Natural killer cell (primary cell): Measurements from ENCODE around the gene AEBP1. TPM values are rescaled to one million over a fixed set of nuclear protein-coding genes. Genes with fewer than 3 reads are reported as not detected.

Experiments
- ATAC-seq, 3 donors: fragments of 150-1000 bp in 2 of 3; fragments of 200-7000 bp in 1 of 3; cut with Tn5 transposase; 1 replicate in 1 of 3; 2 replicates in 2 of 3; pipeline ENCODE4 v1.10.0; 2021; ENCODE audit warnings: mild to moderate bottlenecking in 2 of 3, moderate library complexity in 2 of 3
- DNase-seq, 2 donors: peaks; one replicate each; pipeline versions ENCODE4 v3.0.0 to v3.0.0-alpha.2; 2013 to 2021; ENCODE audit warnings: mixed read lengths in 1 of 2
- H3K27ac ChIP-seq: one replicate; pipeline ENCODE4 v1.5.1; 2013; ENCODE audit warnings: mild to moderate bottlenecking, low read length
- H3K27me3 ChIP-seq: one replicate; pipeline ENCODE4 v1.6.1; 2013; ENCODE audit warnings: low read length; ENCODE audit not compliant: control insufficient read depth, insufficient read depth
- H3K36me3 ChIP-seq: one replicate; pipeline ENCODE4 v1.6.1; 2013; ENCODE audit warnings: low read length; ENCODE audit not compliant: control insufficient read depth, insufficient read depth
- H3K4me1 ChIP-seq: one replicate; pipeline ENCODE4 v1.6.1; 2013; ENCODE audit warnings: low read length; ENCODE audit not compliant: control insufficient read depth, insufficient read depth
- H3K4me3 ChIP-seq: one replicate; pipeline ENCODE4 v1.5.1; 2013; ENCODE audit warnings: low read length
- H3K9me3 ChIP-seq: one replicate; pipeline ENCODE4 v1.6.1; 2013; ENCODE audit warnings: low read length; ENCODE audit not compliant: control insufficient read depth, insufficient read depth
- H3K27ac Mint-ChIP-seq, 2 donors: one replicate each; pipeline ENCODE4 v1.8.0; 2022; ENCODE audit warnings: mild to moderate bottlenecking in 2 of 2, mixed read lengths in 2 of 2, moderate library complexity in 1 of 2
- H3K27me3 Mint-ChIP-seq, 2 donors: one replicate each; pipeline ENCODE4 v1.8.0; 2022; ENCODE audit warnings: low read depth in 2 of 2, mixed read lengths in 2 of 2
- H3K36me3 Mint-ChIP-seq: one replicate; pipeline ENCODE4 v1.8.0; 2022; ENCODE audit warnings: mixed read lengths
- H3K4me1 Mint-ChIP-seq, 2 donors: one replicate each; pipeline ENCODE4 v1.8.0; 2022; ENCODE audit warnings: mixed read lengths in 2 of 2
- H3K4me3 Mint-ChIP-seq: one replicate; pipeline ENCODE4 v1.8.0; 2022; ENCODE audit warnings: mild to moderate bottlenecking, moderate library complexity, mixed read lengths
- H3K9me3 Mint-ChIP-seq, 2 donors: one replicate each; pipeline ENCODE4 v1.8.0; 2022; ENCODE audit warnings: mixed read lengths in 2 of 2
- WGBS: methylation state at CpG from one replicate; pipeline ENCODE4 v1.1.7; 2013; ENCODE audit warnings: missing lambda C conversion rate; ENCODE audit not compliant: insufficient coverage; 5-methylcytosine and 5-hydroxymethylcytosine counted together
- intact Hi-C: fragments of 100-400 bp; cut with micrococcal nuclease; formaldehyde crosslinking; loops from one replicate; pipeline ENCODE4 v1.14.2; 2022
- total RNA-seq, 4 donors: library from RNA; stranded (reverse); fragments of 120-200 nt in 1 of 4; gene quantifications; one replicate each; pipeline versions ENCODE4 v1.2.3 to v1.2.4, GENCODE V29; 2013 to 2022
- TF ChIP-seq, protein P1 (sequence below): fragments of 200-600 bp; IDR thresholded peaks from one replicate; pipeline ENCODE4 v1.8.0; 2022; ENCODE audit warnings: antibody characterized with exemption

AEBP1 gene
- total RNA-seq, 3 donors from 2014 or later (not counting 1 experiment from before 2014, with no cell fraction given), result 3.3 to 9.0 (median 6.4) TPM

DNA sequence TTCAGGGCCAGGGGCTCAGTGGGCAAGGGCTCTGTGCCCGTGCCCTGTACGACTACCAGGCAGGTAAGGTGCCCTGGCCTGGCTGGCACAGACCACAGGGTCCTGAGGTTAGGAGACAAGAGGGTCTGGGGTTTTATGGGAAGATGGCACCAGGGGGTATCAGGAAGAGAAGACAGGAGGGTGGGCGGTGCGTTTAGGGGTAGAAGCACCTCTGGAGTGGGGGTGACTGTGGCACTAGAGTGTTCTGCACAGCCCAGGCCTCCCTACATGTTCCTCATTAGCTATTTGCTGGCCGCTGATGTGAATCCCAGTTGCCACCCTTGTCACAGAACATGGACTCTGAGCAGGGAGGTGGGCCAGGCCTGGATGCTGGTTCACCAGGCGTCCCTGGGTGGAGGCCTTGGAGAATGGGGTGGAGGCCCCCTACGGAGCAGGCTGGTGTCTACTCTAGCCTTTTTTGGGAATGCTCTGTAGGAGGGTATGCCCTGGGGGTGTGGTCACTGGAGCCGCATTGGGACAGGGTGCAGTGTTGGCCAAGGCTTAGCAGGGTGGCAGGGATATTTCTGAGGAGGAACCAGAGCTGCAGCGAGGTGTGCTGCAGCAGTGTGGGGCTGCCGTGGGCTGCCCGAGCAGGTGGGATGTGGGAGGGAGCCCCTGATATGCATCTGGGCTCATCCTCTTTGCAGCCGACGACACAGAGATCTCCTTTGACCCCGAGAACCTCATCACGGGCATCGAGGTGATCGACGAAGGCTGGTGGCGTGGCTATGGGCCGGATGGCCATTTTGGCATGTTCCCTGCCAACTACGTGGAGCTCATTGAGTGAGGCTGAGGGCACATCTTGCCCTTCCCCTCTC is 43.8 kb upstream of the AEBP1 start:
- WGBS, result 94% methylated on average over 21 of the region's 21 CpGs
- no peaks in the 10 kb centered on the region for H3K9me3 Mint-ChIP-seq
- H3K9me3 ChIP-seq, result no peaks in the 10 kb centered on the region
- H3K27ac Mint-ChIP-seq, result no peak overlapping the region
- intact Hi-C loops, result no loop called here
- DNase-seq (no peak), ATAC-seq (no peak)
- H3K36me3 Mint-ChIP-seq, result no peaks in the 10 kb centered on the region
- H3K4me1 Mint-ChIP-seq, result peaks cover 7 to 8% of the 10 kb centered on the region in 2 donors
- H3K27me3 ChIP-seq, result no peaks in the 10 kb centered on the region
- TF ChIP-seq, protein P1, sequence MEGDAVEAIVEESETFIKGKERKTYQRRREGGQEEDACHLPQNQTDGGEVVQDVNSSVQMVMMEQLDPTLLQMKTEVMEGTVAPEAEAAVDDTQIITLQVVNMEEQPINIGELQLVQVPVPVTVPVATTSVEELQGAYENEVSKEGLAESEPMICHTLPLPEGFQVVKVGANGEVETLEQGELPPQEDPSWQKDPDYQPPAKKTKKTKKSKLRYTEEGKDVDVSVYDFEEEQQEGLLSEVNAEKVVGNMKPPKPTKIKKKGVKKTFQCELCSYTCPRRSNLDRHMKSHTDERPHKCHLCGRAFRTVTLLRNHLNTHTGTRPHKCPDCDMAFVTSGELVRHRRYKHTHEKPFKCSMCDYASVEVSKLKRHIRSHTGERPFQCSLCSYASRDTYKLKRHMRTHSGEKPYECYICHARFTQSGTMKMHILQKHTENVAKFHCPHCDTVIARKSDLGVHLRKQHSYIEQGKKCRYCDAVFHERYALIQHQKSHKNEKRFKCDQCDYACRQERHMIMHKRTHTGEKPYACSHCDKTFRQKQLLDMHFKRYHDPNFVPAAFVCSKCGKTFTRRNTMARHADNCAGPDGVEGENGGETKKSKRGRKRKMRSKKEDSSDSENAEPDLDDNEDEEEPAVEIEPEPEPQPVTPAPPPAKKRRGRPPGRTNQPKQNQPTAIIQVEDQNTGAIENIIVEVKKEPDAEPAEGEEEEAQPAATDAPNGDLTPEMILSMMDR, result no peak
- no peaks in the 10 kb centered on the region for H3K27me3 Mint-ChIP-seq
- H3K36me3 ChIP-seq, result peaks cover 68% of the 10 kb centered on the region
- H3K27ac ChIP-seq, result no peak overlapping the region
- no peak overlapping the region for H3K4me3 Mint-ChIP-seq
- no peak overlapping the region for H3K4me3 ChIP-seq
- peaks cover 38% of the 10 kb centered on the region for H3K4me1 ChIP-seq

DNA sequence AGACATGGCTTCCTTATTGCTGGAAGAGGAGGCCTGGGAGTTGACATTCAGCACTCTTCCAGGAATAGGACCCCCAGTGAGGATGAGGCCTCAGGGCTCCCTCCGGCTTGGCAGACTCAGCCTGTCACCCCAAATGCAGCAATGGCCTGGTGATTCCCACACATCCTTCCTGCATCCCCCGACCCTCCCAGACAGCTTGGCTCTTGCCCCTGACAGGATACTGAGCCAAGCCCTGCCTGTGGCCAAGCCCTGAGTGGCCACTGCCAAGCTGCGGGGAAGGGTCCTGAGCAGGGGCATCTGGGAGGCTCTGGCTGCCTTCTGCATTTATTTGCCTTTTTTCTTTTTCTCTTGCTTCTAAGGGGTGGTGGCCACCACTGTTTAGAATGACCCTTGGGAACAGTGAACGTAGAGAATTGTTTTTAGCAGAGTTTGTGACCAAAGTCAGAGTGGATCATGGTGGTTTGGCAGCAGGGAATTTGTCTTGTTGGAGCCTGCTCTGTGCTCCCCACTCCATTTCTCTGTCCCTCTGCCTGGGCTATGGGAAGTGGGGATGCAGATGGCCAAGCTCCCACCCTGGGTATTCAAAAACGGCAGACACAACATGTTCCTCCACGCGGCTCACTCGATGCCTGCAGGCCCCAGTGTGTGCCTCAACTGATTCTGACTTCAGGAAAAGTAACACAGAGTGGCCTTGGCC is 43.0 kb upstream of the AEBP1 start:
- H3K4me3 ChIP-seq, result no peak overlapping the region
- Mint-ChIP-seq H3K4me3 (no peak overlapping the region), H3K4me1 (peaks cover 8 to 12% of the 10 kb centered on the region in 2 donors), H3K27me3 (no peaks in the 10 kb centered on the region), H3K9me3 (no peaks in the 10 kb centered on the region), H3K27ac (peak overlapping the region in 1 of 2 donors; percentile 31), H3K36me3 (no peaks in the 10 kb centered on the region)
- no peak for ATAC-seq
- WGBS, result 94% methylated on average over 8 of the region's 8 CpGs
- H3K36me3 ChIP-seq, result peaks cover 66% of the 10 kb centered on the region
- TF ChIP-seq, protein P1, result no peak
- no peaks in the 10 kb centered on the region for H3K9me3 ChIP-seq
- DNase-seq, result no peak
- intact Hi-C loops, result no loop called here
- no peaks in the 10 kb centered on the region for H3K27me3 ChIP-seq
- H3K4me1 ChIP-seq, result peaks cover 46% of the 10 kb centered on the region
- H3K27ac ChIP-seq, result no peak overlapping the region

DNA sequence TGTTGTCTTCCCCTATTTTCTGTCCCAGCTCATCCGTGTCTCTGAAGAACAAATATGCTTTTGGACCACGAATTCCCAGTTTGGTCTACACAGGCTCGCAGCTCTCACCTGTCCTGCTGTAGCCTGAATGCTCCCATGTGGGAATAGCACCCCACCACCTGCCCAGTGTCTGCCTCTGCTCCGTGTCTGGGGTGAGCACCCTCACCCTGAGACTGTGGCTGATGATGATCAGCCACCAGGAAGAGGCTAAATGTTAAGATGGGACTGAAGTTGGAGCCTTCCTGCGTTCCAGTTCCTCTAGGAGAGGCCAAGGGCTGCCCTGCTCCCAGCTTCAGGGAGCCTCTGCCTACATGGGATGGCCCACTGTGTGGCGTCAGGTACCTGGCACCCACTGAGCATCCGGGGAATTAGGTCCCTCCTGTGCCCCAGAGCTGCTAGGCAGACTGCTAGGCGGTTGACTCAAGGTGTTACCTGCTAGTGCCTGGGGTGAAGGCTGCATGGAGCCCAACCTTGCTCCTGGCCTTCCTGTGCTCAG is 42.4 kb upstream of the AEBP1 start:
- H3K27me3 Mint-ChIP-seq, result no peaks in the 10 kb centered on the region
- H3K4me3 ChIP-seq, result no peak overlapping the region
- H3K36me3 Mint-ChIP-seq, result no peaks in the 10 kb centered on the region
- H3K4me3 Mint-ChIP-seq, result no peak overlapping the region
- H3K9me3 Mint-ChIP-seq, result no peaks in the 10 kb centered on the region
- TF ChIP-seq, protein P1, result no peak
- H3K27me3 ChIP-seq, result no peaks in the 10 kb centered on the region
- no peak overlapping the region for H3K27ac ChIP-seq
- no peak for DNase-seq
- H3K27ac Mint-ChIP-seq, result peak overlapping the region in 1 of 2 donors; percentile 31
- 95% methylated on average over 8 of the region's 8 CpGs for WGBS
- intact Hi-C loops, result no loop called here
- no peaks in the 10 kb centered on the region for H3K9me3 ChIP-seq
- peaks cover 60% of the 10 kb centered on the region for H3K36me3 ChIP-seq
- H3K4me1 Mint-ChIP-seq, result peaks cover 8 to 14% of the 10 kb centered on the region in 2 donors
- ATAC-seq, result no peak
- peaks cover 52% of the 10 kb centered on the region for H3K4me1 ChIP-seq
